Endothelial cell of umbilical vein (primary cell): ENCODE measurements around the gene TBPL1. TPM values are rescaled to one million over a fixed set of nuclear protein-coding genes. Genes with fewer than 3 reads are reported as not detected.

ENCODE experiments used
- BruUV-seq: library from RNA; stranded (reverse); fragments of 400-500 nt; replicated peaks from 2 replicates; lab custom pipeline; 2021; lab: Mats Ljungman, UMichigan
- CTCF ChIA-PET: fragments of 300-600, 350-600 bp; sonication (Branson Sonifier 250); formaldehyde crosslinking; loops from one replicate; lab custom pipeline; 2021; ENCODE audit warnings: antibody characterized with exemption, inconsistent platforms; lab: Charles Lee
- POLR2A ChIA-PET: fragments of 300-600, 350-600 bp; sonication (Branson Sonifier 250); formaldehyde crosslinking; loops from one replicate; lab custom pipeline; 2021; ENCODE audit warnings: antibody characterized with exemption, inconsistent platforms; lab: Charles Lee
- DNase-seq: peaks from one replicate; pipeline ENCODE4 v3.0.0-alpha.2; 2011; ENCODE audit warnings: low read depth, low spot score
- FAIRE-seq: peaks from 2 replicates; lab custom pipeline; 2011; peaks lifted over from hg19 to GRCh38; lab: Jason Lieb, UNC
- H2AFZ ChIP-seq: 2 replicates; pipeline ENCODE4 v1.6.0; 2012; ENCODE audit warnings: low read depth, low read length, control low read depth, inconsistent platforms
- H3K27ac ChIP-seq: 2 replicates; pipeline ENCODE4 v1.5.1; 2011; ENCODE audit warnings: low read depth, mild to moderate bottlenecking, control low read depth, low read length, moderate library complexity; ENCODE audit not compliant: insufficient read depth
- H3K27me3 ChIP-seq, 2 experiments: 2 replicates each; pipeline versions ENCODE4 v1.6.0 to v1.6.1; 2011; ENCODE audit warnings: low read length in 2 of 2, mixed read lengths in 1 of 2; ENCODE audit not compliant: control insufficient read depth in 2 of 2, insufficient read depth in 2 of 2
- H3K36me3 ChIP-seq, 2 experiments: 2 replicates in 1 of 2; 3 replicates in 1 of 2; pipeline ENCODE4 v1.5.1; 2011; ENCODE audit warnings: low read length in 2 of 2, mild to moderate bottlenecking in 1 of 2, moderate library complexity in 1 of 2; ENCODE audit not compliant: control insufficient read depth in 2 of 2, insufficient read depth in 2 of 2; ENCODE audit errors: extremely low read depth in 1 of 2
- H3K4me1 ChIP-seq: 3 replicates; pipeline ENCODE4 v1.5.1; 2011; ENCODE audit warnings: mild to moderate bottlenecking, low read length; ENCODE audit not compliant: control insufficient read depth, insufficient read depth; ENCODE audit errors: extremely low read depth
- H3K4me2 ChIP-seq: 2 replicates; pipeline ENCODE4 v1.6.1; 2011; ENCODE audit warnings: low read length, control low read depth, mixed read lengths; ENCODE audit not compliant: insufficient read depth
- H3K4me3 ChIP-seq, 3 experiments: fragments of 200-600 bp in 1 of 3; sonication (generic), shearing (Covaris generic) in 1 of 3; replicated peaks in 1 of 3; 2 replicates each; pipeline ENCODE4 v1.5.1; 2011 to 2016; ENCODE audit warnings: control low read depth in 3 of 3, low read length in 3 of 3, mild to moderate bottlenecking in 2 of 3, inconsistent platforms in 1 of 3, low read depth in 1 of 3, moderate library complexity in 1 of 3; ENCODE audit not compliant: insufficient read depth in 1 of 3
- H3K79me2 ChIP-seq: 2 replicates; pipeline ENCODE4 v1.6.0; 2012; ENCODE audit warnings: low read length, inconsistent platforms; ENCODE audit not compliant: control insufficient read depth, insufficient read depth
- H3K9ac ChIP-seq: replicated peaks from 2 replicates; pipeline ENCODE3; 2011; ENCODE audit warnings: low read length, control low read depth; ENCODE audit not compliant: insufficient read depth; ENCODE audit errors: extremely low read depth
- H3K9me1 ChIP-seq: replicated peaks from 3 replicates; pipeline ENCODE4 v1.6.0; 2011; ENCODE audit warnings: mild to moderate bottlenecking, low read length; ENCODE audit not compliant: control insufficient read depth, insufficient read depth; ENCODE audit errors: extremely low read depth
- H3K9me3 ChIP-seq: replicated peaks from 2 replicates; pipeline ENCODE4 v1.5.1; 2012; ENCODE audit warnings: low read length, inconsistent platforms; ENCODE audit not compliant: control insufficient read depth, insufficient read depth
- H4K20me1 ChIP-seq: replicated peaks from 2 replicates; pipeline ENCODE3; 2011; ENCODE audit warnings: mild to moderate bottlenecking, low read length; ENCODE audit not compliant: control insufficient read depth, insufficient read depth; ENCODE audit errors: extremely low read depth
- EZH2 ChIP-seq: IDR thresholded peaks from 2 replicates; pipeline ENCODE4 v1.6.1; 2012; ENCODE audit warnings: borderline replicate concordance, low read depth, mild to moderate bottlenecking, moderate library complexity, low read length, inconsistent platforms; ENCODE audit not compliant: severe bottlenecking
- FOS ChIP-seq: IDR thresholded peaks from 2 replicates; pipeline ENCODE4 v1.6.1; 2011; ENCODE audit warnings: mild to moderate bottlenecking, low read length, moderate library complexity, borderline replicate concordance; ENCODE audit not compliant: insufficient read depth
- GATA2 ChIP-seq: IDR thresholded peaks from 2 replicates; pipeline ENCODE4 v1.7.0; 2011; ENCODE audit warnings: low read depth, mild to moderate bottlenecking, moderate library complexity, mixed read lengths, low read length; ENCODE audit not compliant: insufficient read length, insufficient read depth
- JUN ChIP-seq: IDR thresholded peaks from 2 replicates; pipeline ENCODE4 v1.6.1; 2011; ENCODE audit warnings: borderline replicate concordance, low read depth; ENCODE audit not compliant: insufficient read length, insufficient read depth
- MYC ChIP-seq: IDR thresholded peaks from one replicate; pipeline ENCODE4 v1.6.1; 2011; ENCODE audit warnings: mild to moderate bottlenecking, low read depth, low read length
- POLR2A ChIP-seq: IDR thresholded peaks from 2 replicates; pipeline ENCODE4 v1.6.1; 2012; ENCODE audit warnings: low read depth, mild to moderate bottlenecking, control low read depth, low read length
- POLR2AphosphoS5 ChIP-seq: IDR thresholded peaks from 2 replicates; pipeline ENCODE4 v1.6.1; 2012; ENCODE audit warnings: low read depth, mild to moderate bottlenecking, control low read depth, low read length, moderate library complexity; ENCODE audit not compliant: insufficient read depth
- dilution Hi-C: fragments of 300-500 bp; cut with MboI; formaldehyde crosslinking; loops from one replicate; pipeline ENCODE4 v1.15.0; 2019; ENCODE audit warnings: low sequenced_read_pairs; ENCODE audit not compliant: extremely low pct_ligation_motif_present
- intact Hi-C: fragments of 100-400 bp; cut with micrococcal nuclease; formaldehyde crosslinking; loops from one replicate; pipeline ENCODE4 v1.10.0; 2022
- polyA plus RNA-seq, 4 experiments: library from polyadenylated mRNA; depleted of rRNA in 3 of 4; stranded (reverse) in 3 of 4; unstranded in 1 of 4; fragments of >200 nt; gene quantifications; 2 replicates each; pipeline versions ENCODE4 v1.2.1 to v1.2.3, GENCODE V29; 2011 to 2012; ENCODE audit warnings: missing spikeins in 1 of 4
- total RNA-seq: library from RNA; stranded (reverse); gene quantifications from 2 replicates; pipeline ENCODE4 v1.2.3, GENCODE V29; 2021
- TF ChIP-seq, protein P1 (sequence below): IDR thresholded peaks from 2 replicates; pipeline ENCODE4 v1.6.1; 2011; ENCODE audit not compliant: insufficient read depth, insufficient read length
- TF ChIP-seq, protein P2 (sequence below), 2 donors: IDR thresholded peaks; 1 replicate in 1 of 2; 2 replicates in 1 of 2; pipeline ENCODE4 v1.5.1; 2011; ENCODE audit warnings: low read length in 2 of 2, mild to moderate bottlenecking in 2 of 2, moderate library complexity in 2 of 2, control low read depth in 1 of 2, inconsistent platforms in 1 of 2, low read depth in 1 of 2; ENCODE audit not compliant: insufficient read depth in 1 of 2; ENCODE audit errors: extremely low read depth in 1 of 2

Gene TBPL1
- total and polyA plus RNA-seq, 2 donors (not counting 3 experiments of a cell fraction or from before 2014, with no cell fraction given), result 19.6 to 31.2 TPM

DNA sequence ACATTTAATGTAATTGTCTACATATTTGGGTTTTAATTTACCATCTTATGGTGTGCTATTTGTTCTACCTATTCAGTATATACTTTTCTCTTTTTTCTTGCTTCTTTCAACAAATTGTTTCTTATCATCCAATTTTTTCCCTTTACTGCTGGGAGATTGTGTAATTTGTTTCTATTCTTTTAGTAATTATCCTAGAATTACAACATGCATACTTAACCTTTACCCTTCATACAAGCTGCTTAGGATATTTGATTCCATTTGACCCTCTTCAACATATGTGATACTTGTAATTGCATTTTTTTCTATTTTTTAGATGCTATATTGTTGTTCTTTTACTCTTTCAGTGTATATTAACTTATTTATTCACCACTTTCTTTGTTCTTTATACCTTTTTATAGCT is 15.1 kb upstream of the TBPL1 start:
- Histone ChIP-seq H3K4me1 (no peaks in the 10 kb centered on the region), H2AFZ (no peak overlapping the region), H3K9me3 (no peaks in the 10 kb centered on the region), H3K9ac (no peak overlapping the region), H3K27me3 (peaks cover 7 to 12% of the 10 kb centered on the region in 2 experiments), H3K4me3 (no peak overlapping the region), H3K79me2 (no peaks in the 10 kb centered on the region), H3K36me3 (no peaks in the 10 kb centered on the region), H3K4me2 (no peak overlapping the region), H4K20me1 (no peaks in the 10 kb centered on the region), H3K9me1 (no peaks in the 10 kb centered on the region), H3K27ac (no peak overlapping the region)
- dilution Hi-C loops (no loop called here), intact Hi-C loops (no loop called here)
- ChIA-PET CTCF (interaction anchor here (0.8 to 4.7 kb wide), 9 partner anchors 11 to 159 kb away, joined by 3 to 21 read pairs (median 5); partner anchors contain the start of gene TBPL1), POLR2A (no interaction called here)
- FAIRE-seq, result no peak
- TF ChIP-seq FOS (no peak), GATA2 (no peak), POLR2A (no peak), EZH2 (no peak)
- TF ChIP-seq, protein P1, sequence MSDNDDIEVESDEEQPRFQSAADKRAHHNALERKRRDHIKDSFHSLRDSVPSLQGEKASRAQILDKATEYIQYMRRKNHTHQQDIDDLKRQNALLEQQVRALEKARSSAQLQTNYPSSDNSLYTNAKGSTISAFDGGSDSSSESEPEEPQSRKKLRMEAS, result no peak
- DNase-seq, result no peak
- BruUV-seq, result no TSS peak

DNA sequence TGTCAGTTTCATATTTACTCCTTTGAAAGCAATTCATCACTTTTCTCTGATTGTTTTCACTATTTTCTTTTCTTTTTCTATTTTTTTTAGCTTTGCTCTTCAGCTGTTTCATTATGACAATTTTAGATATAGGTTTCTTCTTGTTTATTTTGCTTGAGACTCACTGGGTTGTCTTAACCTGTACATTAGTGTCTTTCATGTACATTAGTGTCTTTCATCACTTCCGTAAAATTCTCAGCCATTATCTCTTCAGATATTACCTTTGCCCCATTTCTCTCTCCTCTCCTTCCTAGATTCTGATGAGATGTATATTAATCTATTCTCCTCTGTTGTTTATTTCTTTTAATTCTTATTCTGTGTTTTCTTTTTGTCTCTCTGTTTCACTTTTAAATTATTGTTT is 14.5 kb upstream of the TBPL1 start:
- no peaks in the 10 kb centered on the region for H3K9me1 ChIP-seq
- DNase-seq, result no peak
- H3K27me3 ChIP-seq, result peaks cover 7 to 12% of the 10 kb centered on the region in 2 experiments
- H3K79me2 ChIP-seq, result no peaks in the 10 kb centered on the region
- no peak overlapping the region for H2AFZ ChIP-seq
- no peak overlapping the region for H3K27ac ChIP-seq
- no peak for FAIRE-seq
- BruUV-seq, result no TSS peak
- no peak overlapping the region for H3K4me3 ChIP-seq
- POLR2A ChIA-PET, result no interaction called here
- H3K36me3 ChIP-seq, result no peaks in the 10 kb centered on the region
- H3K9me3 ChIP-seq, result no peaks in the 10 kb centered on the region
- no peak overlapping the region for H3K4me2 ChIP-seq
- H4K20me1 ChIP-seq, result no peaks in the 10 kb centered on the region
- TF ChIP-seq POLR2AphosphoS5 (no peak), EZH2 (no peak), GATA2 (no peak), MYC (no peak), FOS (no peak), JUN (no peak), POLR2A (no peak)
- TF ChIP-seq, protein P1, result no peak
- TF ChIP-seq, protein P2, sequence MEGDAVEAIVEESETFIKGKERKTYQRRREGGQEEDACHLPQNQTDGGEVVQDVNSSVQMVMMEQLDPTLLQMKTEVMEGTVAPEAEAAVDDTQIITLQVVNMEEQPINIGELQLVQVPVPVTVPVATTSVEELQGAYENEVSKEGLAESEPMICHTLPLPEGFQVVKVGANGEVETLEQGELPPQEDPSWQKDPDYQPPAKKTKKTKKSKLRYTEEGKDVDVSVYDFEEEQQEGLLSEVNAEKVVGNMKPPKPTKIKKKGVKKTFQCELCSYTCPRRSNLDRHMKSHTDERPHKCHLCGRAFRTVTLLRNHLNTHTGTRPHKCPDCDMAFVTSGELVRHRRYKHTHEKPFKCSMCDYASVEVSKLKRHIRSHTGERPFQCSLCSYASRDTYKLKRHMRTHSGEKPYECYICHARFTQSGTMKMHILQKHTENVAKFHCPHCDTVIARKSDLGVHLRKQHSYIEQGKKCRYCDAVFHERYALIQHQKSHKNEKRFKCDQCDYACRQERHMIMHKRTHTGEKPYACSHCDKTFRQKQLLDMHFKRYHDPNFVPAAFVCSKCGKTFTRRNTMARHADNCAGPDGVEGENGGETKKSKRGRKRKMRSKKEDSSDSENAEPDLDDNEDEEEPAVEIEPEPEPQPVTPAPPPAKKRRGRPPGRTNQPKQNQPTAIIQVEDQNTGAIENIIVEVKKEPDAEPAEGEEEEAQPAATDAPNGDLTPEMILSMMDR (IDR thresholded peaks at IDR 0.05; ENCODE audit: extremely low read depth in 1 of 2, insufficient read depth in 1 of 2, low read depth in 1 of 2, low read length in 2 of 2), result no peak
- no peaks in the 10 kb centered on the region for H3K4me1 ChIP-seq
- no peak overlapping the region for H3K9ac ChIP-seq
- dilution Hi-C loops (no loop called here), intact Hi-C loops (no loop called here)
- CTCF ChIA-PET, result interaction anchor here (1.2 to 4.7 kb wide), 6 partner anchors 11 to 159 kb away, joined by 3 to 21 read pairs (median 12); partner anchors contain the start of gene TBPL1
